Mesendoderm (in vitro differentiated cells): ENCODE data around the gene KCND3.

Source experiments
- DNase-seq: peaks from one replicate; pipeline ENCODE4 v3.0.0; 2013
- H2AK5ac ChIP-seq: 2 replicates; pipeline ENCODE4 v1.6.1; 2013; ENCODE audit warnings: low read length, inconsistent platforms
- H2BK120ac ChIP-seq: 2 replicates; pipeline ENCODE4 v1.6.1; 2013; ENCODE audit warnings: low read depth, mild to moderate bottlenecking, low read length, moderate library complexity, mixed read lengths
- H2BK15ac ChIP-seq: replicated peaks from 2 replicates; pipeline ENCODE4 v1.6.1; 2013; ENCODE audit warnings: low read depth, mild to moderate bottlenecking, moderate library complexity
- H2BK5ac ChIP-seq: 2 replicates; pipeline ENCODE4 v1.6.1; 2013; ENCODE audit warnings: low read length, inconsistent platforms
- H3K18ac ChIP-seq: 2 replicates; pipeline ENCODE4 v1.6.1; 2013; ENCODE audit warnings: mild to moderate bottlenecking, low read length, mixed read lengths
- H3K23ac ChIP-seq: one replicate; pipeline ENCODE4 v1.6.1; 2013; ENCODE audit warnings: low read length
- H3K27ac ChIP-seq: 2 replicates; pipeline ENCODE4 v1.5.1; 2013; ENCODE audit warnings: low read depth, mild to moderate bottlenecking, inconsistent platforms, low read length, moderate library complexity
- H3K27me3 ChIP-seq: 2 replicates; pipeline ENCODE4 v1.6.1; 2013; ENCODE audit warnings: low read length, control low read depth, mild to moderate bottlenecking, inconsistent platforms; ENCODE audit not compliant: insufficient read depth, poor library complexity
- H3K36me3 ChIP-seq: 2 replicates; pipeline ENCODE4 v1.6.1; 2013; ENCODE audit warnings: low read length, inconsistent platforms; ENCODE audit not compliant: control insufficient read depth, insufficient read depth
- H3K4ac ChIP-seq: one replicate; pipeline ENCODE4 v1.6.1; 2013; ENCODE audit warnings: low read depth, mild to moderate bottlenecking, low read length, moderate library complexity
- H3K4me1 ChIP-seq: 2 replicates; pipeline ENCODE4 v1.6.1; 2013; ENCODE audit warnings: low read depth, low read length, inconsistent platforms; ENCODE audit not compliant: control insufficient read depth
- H3K4me2 ChIP-seq: 2 replicates; pipeline ENCODE4 v1.6.1; 2013; ENCODE audit warnings: low read length
- H3K4me3 ChIP-seq: 2 replicates; pipeline ENCODE4 v1.5.1; 2013; ENCODE audit warnings: mild to moderate bottlenecking, low read length
- H3K56ac ChIP-seq: one replicate; pipeline ENCODE4 v1.6.1; 2013; ENCODE audit warnings: low read length
- H3K79me1 ChIP-seq: 2 replicates; pipeline ENCODE4 v1.6.1; 2013; ENCODE audit warnings: low read length, inconsistent platforms
- H3K79me2 ChIP-seq: 2 replicates; pipeline ENCODE4 v1.6.1; 2013; ENCODE audit warnings: mild to moderate bottlenecking, low read length; ENCODE audit not compliant: control insufficient read depth, insufficient read depth
- H3K9ac ChIP-seq: 2 replicates; pipeline ENCODE4 v1.6.1; 2013; ENCODE audit warnings: low read length, inconsistent platforms
- H4K5ac ChIP-seq: one replicate; pipeline ENCODE4 v1.6.1; 2013; ENCODE audit warnings: low read length
- H4K8ac ChIP-seq: one replicate; pipeline ENCODE4 v1.6.1; 2013; ENCODE audit warnings: low read depth, mild to moderate bottlenecking, control low read depth, low read length, moderate library complexity
- WGBS: extraction: QIAGEN DNeasy Blood & Tissue Kit; methylation state at CpG from one replicate; pipeline ENCODE4 v1.1.7; 2013; ENCODE audit warnings: low lambda C conversion rate, missing lambda C conversion rate; ENCODE audit not compliant: insufficient coverage; ENCODE audit errors: extremely low coverage; 5-methylcytosine and 5-hydroxymethylcytosine counted together

KCND3 gene

DNA sequence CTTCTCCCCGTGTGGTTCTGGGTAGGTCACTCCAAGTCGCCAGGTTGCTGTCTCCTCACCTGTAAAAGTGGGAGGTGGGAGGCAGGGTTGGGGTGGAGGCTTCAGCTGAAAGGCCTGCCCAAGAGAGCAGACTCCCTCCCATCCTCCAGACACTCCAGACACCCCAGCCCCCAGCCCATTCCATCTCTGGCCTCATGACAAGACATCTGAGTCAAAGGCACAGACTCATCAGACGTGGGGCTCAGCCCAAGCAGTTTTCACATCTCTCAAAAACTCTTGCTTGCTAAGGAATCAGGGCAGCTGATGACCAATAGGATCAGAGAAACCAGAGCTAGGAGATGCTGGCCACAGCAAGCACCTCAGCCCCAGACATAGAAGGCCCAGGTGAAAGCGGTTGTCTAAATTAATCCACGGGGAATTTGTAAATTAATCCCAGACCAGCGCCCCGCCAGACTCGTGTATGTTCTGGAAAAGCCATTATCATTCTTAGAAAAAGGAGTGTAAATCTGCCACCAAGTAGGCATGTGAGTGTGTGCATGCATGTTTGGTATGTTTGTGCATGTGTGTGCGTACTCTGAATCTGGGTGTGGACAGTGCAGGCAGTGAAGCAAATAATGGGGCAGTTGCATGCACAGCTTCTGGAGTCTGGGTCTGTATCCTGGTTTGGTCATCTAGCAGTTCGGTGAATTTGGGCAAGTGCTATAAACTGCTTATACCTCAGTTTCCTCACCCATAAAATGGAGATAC, 55.2 kb downstream of the KCND3 start:
- no peak overlapping the region for H3K23ac ChIP-seq
- no CpG with 5 or more reads among the region's 10 CpGs for WGBS
- no peaks in the 10 kb centered on the region for H3K27me3 ChIP-seq

GRCh38 chr1:111930356-111930755, 59.1 kb downstream of the KCND3 start:
- Histone ChIP-seq H2BK120ac (no peak overlapping the region), H3K36me3 (no peaks in the 10 kb centered on the region)
- WGBS: no CpG with 5 or more reads among the region's 3 CpGs

More for the DNA sequence above, 55.2 kb downstream of the KCND3 start:
- H3K79me1 ChIP-seq: no peaks in the 10 kb centered on the region
- H3K9ac ChIP-seq: no peak overlapping the region
- no peak overlapping the region for H3K18ac ChIP-seq
- peaks cover 7% of the 10 kb centered on the region for H3K4me1 ChIP-seq
- H4K8ac ChIP-seq: no peak overlapping the region
- H2BK5ac ChIP-seq: no peak overlapping the region
- no peak overlapping the region for H3K4me2 ChIP-seq
- no peak overlapping the region for H3K27ac ChIP-seq
- H3K36me3 ChIP-seq: no peaks in the 10 kb centered on the region
- no peak overlapping the region for H4K5ac ChIP-seq
- no peak overlapping the region for H3K56ac ChIP-seq
- H3K4me3 ChIP-seq: no peak overlapping the region
- H3K79me2 ChIP-seq: no peaks in the 10 kb centered on the region
- DNase-seq: no peak
- no peak overlapping the region for H2BK15ac ChIP-seq
- H3K4ac ChIP-seq: no peak overlapping the region
- no peak overlapping the region for H2BK120ac ChIP-seq
- no peak overlapping the region for H2AK5ac ChIP-seq

GRCh38 chr1:111928531-111928930, 60.9 kb downstream of the KCND3 start:
- H2BK5ac ChIP-seq: no peak overlapping the region
- no peak overlapping the region for H3K27ac ChIP-seq
- no peak overlapping the region for H4K8ac ChIP-seq
- H3K4ac ChIP-seq: no peak overlapping the region
- H3K79me2 ChIP-seq: no peaks in the 10 kb centered on the region
- no peak overlapping the region for H2BK120ac ChIP-seq
- H2BK15ac ChIP-seq: no peak overlapping the region
- no CpG with 5 or more reads among the region's 4 CpGs for WGBS
- H3K4me3 ChIP-seq: no peak overlapping the region
- H3K36me3 ChIP-seq: no peaks in the 10 kb centered on the region
- no peak overlapping the region for H3K4me2 ChIP-seq
- no peaks in the 10 kb centered on the region for H3K27me3 ChIP-seq
- H3K79me1 ChIP-seq: no peaks in the 10 kb centered on the region
- H3K18ac ChIP-seq: no peak overlapping the region
- no peak overlapping the region for H3K9ac ChIP-seq
- H3K56ac ChIP-seq: no peak overlapping the region
- no peak overlapping the region for H4K5ac ChIP-seq
- no peak overlapping the region for H3K23ac ChIP-seq
- H3K4me1 ChIP-seq: no peaks in the 10 kb centered on the region
- no peak overlapping the region for H2AK5ac ChIP-seq
- no peak for DNase-seq

More at GRCh38 chr1:111930356-111930755, 59.1 kb downstream of the KCND3 start:
- Histone ChIP-seq H4K8ac (no peak overlapping the region), H3K18ac (no peak overlapping the region), H3K4ac (no peak overlapping the region), H3K4me3 (no peak overlapping the region), H3K79me1 (no peaks in the 10 kb centered on the region), H2AK5ac (no peak overlapping the region), H3K4me2 (no peak overlapping the region), H3K27me3 (no peaks in the 10 kb centered on the region), H2BK5ac (no peak overlapping the region), H3K4me1 (no peaks in the 10 kb centered on the region), H3K27ac (no peak overlapping the region), H2BK15ac (no peak overlapping the region), H4K5ac (no peak overlapping the region), H3K23ac (no peak overlapping the region), H3K79me2 (no peaks in the 10 kb centered on the region), H3K56ac (no peak overlapping the region), H3K9ac (no peak overlapping the region)
- DNase-seq: no peak

- Histone ChIP-seq H4K8ac (no peak overlapping the region), H2BK120ac (no peak overlapping the region), H3K79me1 (no peaks in the 10 kb centered on the region), H3K4me1 (no peaks in the 10 kb centered on the region), H3K56ac (no peak overlapping the region), H3K4me2 (no peak overlapping the region), H3K18ac (no peak overlapping the region), H2BK5ac (no peak overlapping the region), H3K23ac (no peak overlapping the region), H3K36me3 (no peaks in the 10 kb centered on the region), H3K4me3 (no peak overlapping the region), H3K79me2 (no peaks in the 10 kb centered on the region), H3K9ac (no peak overlapping the region), H4K5ac (no peak overlapping the region), H2AK5ac (no peak overlapping the region), H2BK15ac (no peak overlapping the region), H3K27ac (no peak overlapping the region), H3K4ac (no peak overlapping the region), H3K27me3 (no peaks in the 10 kb centered on the region)
- WGBS: no CpG with 5 or more reads among the region's 2 CpGs
- no peak for DNase-seq
Observed at GRCh38 chr1:111927652-111928051, 61.8 kb downstream of the KCND3 start.

GRCh38 chr1:111924786-111925185, 64.7 kb downstream of the KCND3 start:
- H2BK120ac ChIP-seq: no peak overlapping the region
- no peak overlapping the region for H3K23ac ChIP-seq
- H3K79me2 ChIP-seq: no peaks in the 10 kb centered on the region
- no peaks in the 10 kb centered on the region for H3K4me1 ChIP-seq
- no peak overlapping the region for H3K56ac ChIP-seq
- H3K18ac ChIP-seq: no peak overlapping the region
- H3K27ac ChIP-seq: no peak overlapping the region
- WGBS: no CpG with 5 or more reads among the region's 2 CpGs
- no peaks in the 10 kb centered on the region for H3K79me1 ChIP-seq
- H3K9ac ChIP-seq: no peak overlapping the region
- H2BK5ac ChIP-seq: no peak overlapping the region
- H4K5ac ChIP-seq: no peak overlapping the region
- no peaks in the 10 kb centered on the region for H3K27me3 ChIP-seq
- H2BK15ac ChIP-seq: no peak overlapping the region
- no peak overlapping the region for H2AK5ac ChIP-seq
- H3K4me2 ChIP-seq: no peak overlapping the region
- no peak for DNase-seq
- no peaks in the 10 kb centered on the region for H3K36me3 ChIP-seq
- H3K4ac ChIP-seq: no peak overlapping the region
- H3K4me3 ChIP-seq: no peak overlapping the region
- no peak overlapping the region for H4K8ac ChIP-seq

DNA sequence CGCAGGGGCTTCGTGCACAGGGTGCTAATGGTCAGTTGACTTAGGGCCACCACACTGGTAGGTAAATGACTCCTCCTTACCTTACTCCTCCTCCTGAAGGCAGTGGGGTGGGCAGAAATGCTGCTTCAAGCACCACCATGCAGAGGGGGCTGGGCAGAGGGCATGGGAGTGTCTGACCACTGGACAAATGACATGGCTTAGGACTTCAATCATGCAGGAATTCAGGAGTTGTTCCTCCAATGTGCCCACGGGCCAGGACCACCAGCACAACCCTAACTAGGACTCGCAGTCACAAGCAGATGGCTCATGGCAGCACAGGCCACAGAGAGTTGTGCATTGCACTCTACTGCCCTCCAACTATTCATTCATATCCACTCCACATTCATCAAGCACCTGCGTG, 65.7 kb downstream of the KCND3 start:
- Histone ChIP-seq H3K56ac (no peak overlapping the region), H3K4me1 (no peaks in the 10 kb centered on the region), H2BK5ac (no peak overlapping the region), H3K4me3 (no peak overlapping the region), H4K5ac (no peak overlapping the region), H2AK5ac (no peak overlapping the region), H3K27me3 (no peaks in the 10 kb centered on the region), H3K27ac (no peak overlapping the region), H3K4me2 (no peak overlapping the region), H3K79me1 (no peaks in the 10 kb centered on the region), H3K9ac (no peak overlapping the region), H3K18ac (no peak overlapping the region), H4K8ac (no peak overlapping the region), H3K23ac (no peak overlapping the region), H2BK120ac (no peak overlapping the region), H2BK15ac (no peak overlapping the region), H3K36me3 (no peaks in the 10 kb centered on the region), H3K79me2 (no peaks in the 10 kb centered on the region), H3K4ac (no peak overlapping the region)
- no CpG with 5 or more reads among the region's 5 CpGs for WGBS
- no peak for DNase-seq
